AG04450 (cell line): ENCODE measurements around the gene PTGDS. TPM values are rescaled to one million over a fixed set of nuclear protein-coding genes. Genes with fewer than 3 reads are reported as not detected.

Source experiments
- CTCF ChIA-PET: fragments of 300-600, 350-600 bp; formaldehyde crosslinking; extraction: SDS; loops from one replicate; lab custom pipeline; 2022; ENCODE audit warnings: antibody characterized with exemption, inconsistent platforms; lab: Charles Lee
- POLR2A ChIA-PET: fragments of 350-600 bp; formaldehyde crosslinking; extraction: SDS; loops from one replicate; lab custom pipeline; 2021; ENCODE audit warnings: antibody characterized with exemption, inconsistent platforms; lab: Yijun Ruan, JAX
- DNase-seq: peaks from one replicate; pipeline ENCODE4 v3.0.0-alpha.2; 2011; ENCODE audit warnings: low read depth, low spot score
- H3K27ac ChIP-seq: one replicate; pipeline ENCODE4 v1.5.1; 2012; ENCODE audit warnings: low read depth, low read length, control low read depth
- H3K27me3 ChIP-seq: one replicate; pipeline ENCODE4 v1.6.0; 2012; ENCODE audit warnings: low read length; ENCODE audit not compliant: control insufficient read depth, insufficient read depth
- H3K4me3 ChIP-seq: 2 replicates; pipeline ENCODE4 v1.5.1; 2011; ENCODE audit warnings: mild to moderate bottlenecking, low read depth, low read length, control low read depth
- H3K9me3 ChIP-seq: 2 replicates; pipeline ENCODE4 v1.5.1; 2012; ENCODE audit warnings: low read length; ENCODE audit not compliant: control insufficient read depth, insufficient read depth
- CTCF ChIP-seq: IDR thresholded peaks from 2 replicates; pipeline ENCODE4 v1.5.1; 2011; ENCODE audit warnings: low read depth, low read length, control low read depth, inconsistent platforms
- polyA plus RNA-seq: library from polyadenylated mRNA; depleted of rRNA; stranded (reverse); fragments of >200 nt; gene quantifications from 2 replicates; pipeline ENCODE4 v1.2.3, GENCODE V29; 2011

PTGDS gene
- polyA plus RNA-seq, 1 experiment: 7.8 TPM

GRCh38 chr9:136981588-136982231 lies 4.4 kb downstream of the PTGDS start:
- Histone ChIP-seq H3K4me3 (no peak overlapping the region), H3K27me3 (peaks cover 42% of the 10 kb centered on the region), H3K27ac (no peak overlapping the region), H3K9me3 (no peaks in the 10 kb centered on the region; the same call in 1 of the 2 replicates)
- POLR2A ChIA-PET: interaction anchor here (1.1 kb wide), 1 partner anchor 135 kb away, joined by 3 read pairs; no protein-coding TSS in a partner anchor
- no peak for TF ChIP-seq CTCF
- DNase-seq: no peak
- CTCF ChIA-PET: no interaction called here

DNA sequence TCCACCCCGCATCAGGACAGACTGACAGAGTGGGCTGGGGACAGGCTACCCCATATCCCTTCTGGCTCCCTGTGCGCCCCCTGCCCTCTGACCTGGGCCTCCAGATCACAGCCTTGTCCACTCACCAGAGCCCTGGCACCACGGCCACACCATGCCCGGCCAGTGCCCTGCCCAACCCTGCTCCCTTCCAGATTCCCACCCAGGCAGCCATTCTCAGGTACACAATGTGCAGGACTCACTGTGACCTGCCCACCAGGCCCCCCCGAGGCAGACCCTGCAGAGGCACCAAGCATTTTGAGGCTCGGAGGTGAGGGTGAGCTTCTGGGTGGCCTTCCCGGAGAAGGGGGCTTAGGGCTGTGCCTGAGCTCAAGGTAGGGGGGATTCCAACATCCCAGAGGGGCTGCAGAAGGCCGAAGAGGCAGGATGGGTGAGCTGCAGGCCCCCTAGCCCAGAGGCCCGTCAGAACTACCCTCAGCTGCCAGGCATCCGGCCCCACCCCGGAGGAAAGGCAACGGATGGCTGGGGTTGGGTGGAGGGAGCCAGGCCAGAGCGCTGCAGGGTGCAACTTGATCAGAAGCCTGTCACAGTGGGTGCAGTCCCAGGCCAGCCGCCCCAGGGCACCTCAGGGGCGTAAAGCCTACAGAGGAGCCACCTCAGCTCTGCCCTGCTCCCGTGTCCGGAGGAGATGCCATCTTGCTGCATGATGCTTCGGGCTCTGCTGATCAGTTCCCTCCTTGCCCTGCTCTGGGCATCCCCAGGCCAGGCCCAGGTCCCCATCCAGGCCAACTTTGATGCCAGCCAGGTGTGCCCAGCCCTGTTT lies 5.1 kb downstream of the PTGDS start, which contains the start of gene LCNL1:
TSS of gene LCNL1 (plus strand) at position 762 of the 820 bp plus-strand sequence. CDS start 594 bp downstream, outside the sequence.
- Histone ChIP-seq H3K27ac (no peak within 1 kb of the TSS), H3K4me3 (no peak within 1 kb of the TSS), H3K9me3 (no peaks in the 10 kb centered on the region; the same call in 1 of the 2 replicates), H3K27me3 (peaks cover 40% of the 10 kb centered on the region)
- ChIA-PET POLR2A (interaction anchor here (1.1 kb wide), 1 partner anchor 136 kb away, joined by 3 read pairs; no protein-coding TSS in a partner anchor), CTCF (no interaction called here)
- no peak for DNase-seq
- TF ChIP-seq CTCF: no peak

GRCh38 chr9:136983167-136983566 lies 5.9 kb downstream of the PTGDS start:
- ChIA-PET POLR2A (no interaction called here), CTCF (no interaction called here)
- no peak for TF ChIP-seq CTCF
- no peak for DNase-seq
- Histone ChIP-seq H3K4me3 (no peak overlapping the region), H3K9me3 (no peaks in the 10 kb centered on the region; the same call in 1 of the 2 replicates), H3K27ac (no peak overlapping the region), H3K27me3 (peaks cover 38% of the 10 kb centered on the region)

GRCh38 chr9:136983656-136984314 lies 6.5 kb downstream of the PTGDS start:
- no peak overlapping the region for H3K4me3 ChIP-seq
- no peak for DNase-seq
- no peak overlapping the region for H3K27ac ChIP-seq
- H3K27me3 ChIP-seq: peaks cover 38% of the 10 kb centered on the region
- TF ChIP-seq CTCF: no peak
- ChIA-PET CTCF (no interaction called here), POLR2A (no interaction called here)
- no peaks in the 10 kb centered on the region; the same call in 1 of the 2 replicates for H3K9me3 ChIP-seq
